ENCODE data around the gene SLC6A3. TPM values are rescaled to one million over a fixed set of nuclear protein-coding genes. Genes with fewer than 3 reads are reported as not detected.
"Not testable (repeated sequence)": the region's sequence is repeated elsewhere in the genome, so short reads cannot be mapped to it uniquely, and the experiment has no call there.

SLC6A3 gene
- polyA plus RNA-seq, 3 donors = 0.41 to 0.72 (median 0.47) TPM

- no peak for DNase-seq (ENCODE audit: low read depth in 3 of 3, low spot score in 2 of 3)
Observed at GRCh38 chr5:1423901-1424603, 21.2 kb downstream of the SLC6A3 start.

- not testable (repeated sequence) for DNase-seq (ENCODE audit: low read depth in 3 of 3, low spot score in 2 of 3)
Observed at GRCh38 chr5:1422522-1422921, 22.7 kb downstream of the SLC6A3 start.

- DNase-seq (ENCODE audit: low read depth in 3 of 3, low spot score in 2 of 3) = no peak
Observed at GRCh38 chr5:1421521-1422341, 23.5 kb downstream of the SLC6A3 start.

- no peak for DNase-seq (ENCODE audit: low read depth in 3 of 3, low spot score in 2 of 3)
Observed at GRCh38 chr5:1420211-1421195, 24.7 kb downstream of the SLC6A3 start.

GRCh38 chr5:1419476-1420210 is 25.6 kb downstream of the SLC6A3 start:
- no peak for DNase-seq (ENCODE audit: low read depth in 3 of 3, low spot score in 2 of 3)

- no peak for DNase-seq (ENCODE audit: low read depth in 3 of 3, low spot score in 2 of 3)
Observed at GRCh38 chr5:1418921-1419280, 26.3 kb downstream of the SLC6A3 start.

- no peak for DNase-seq (ENCODE audit: low read depth in 3 of 3, low spot score in 2 of 3)
Observed at GRCh38 chr5:1418238-1418920, 26.9 kb downstream of the SLC6A3 start.

- no peak for DNase-seq (ENCODE audit: low read depth in 3 of 3, low spot score in 2 of 3)
Observed at GRCh38 chr5:1417586-1418225, 27.5 kb downstream of the SLC6A3 start.

- DNase-seq (ENCODE audit: low read depth in 3 of 3, low spot score in 2 of 3) = no peak
Observed at GRCh38 chr5:1416856-1417469, 28.3 kb downstream of the SLC6A3 start.

GRCh38 chr5:1415626-1416360 is 29.4 kb downstream of the SLC6A3 start:
- DNase-seq (ENCODE audit: low read depth in 3 of 3, low spot score in 2 of 3) = no peak

GRCh38 chr5:1415059-1415425 is 30.2 kb downstream of the SLC6A3 start:
- DNase-seq (ENCODE audit: low read depth in 3 of 3, low spot score in 2 of 3) = no peak

GRCh38 chr5:1414311-1415058 is 30.8 kb downstream of the SLC6A3 start:
- DNase-seq (ENCODE audit: low read depth in 3 of 3, low spot score in 2 of 3) = no peak

GRCh38 chr5:1413611-1414241 is 31.5 kb downstream of the SLC6A3 start:
- no peak for DNase-seq (ENCODE audit: low read depth in 3 of 3, low spot score in 2 of 3)

GRCh38 chr5:1413211-1413610 is 32.0 kb downstream of the SLC6A3 start:
- DNase-seq (ENCODE audit: low read depth in 3 of 3, low spot score in 2 of 3) = no peak

- no peak for DNase-seq (ENCODE audit: low read depth in 3 of 3, low spot score in 2 of 3)
Observed at GRCh38 chr5:1412621-1413020, 32.6 kb downstream of the SLC6A3 start.

- DNase-seq (ENCODE audit: low read depth in 3 of 3, low spot score in 2 of 3) = no peak
Observed at GRCh38 chr5:1412163-1412562, 33.1 kb downstream of the SLC6A3 start.

- DNase-seq (ENCODE audit: low read depth in 3 of 3, low spot score in 2 of 3) = no peak
Observed at GRCh38 chr5:1411099-1411498, 34.1 kb downstream of the SLC6A3 start.

Data from right renal cortex interstitium (tissue), 3 donors.